ENCODE results near the gene PRR19.

GRCh38 chr19:42295342-42295741, 6.6 kb upstream of the PRR19 start:
- TF ChIP-seq POLR2AphosphoS5 (IDR thresholded peaks at IDR 0.05; ENCODE audit: low read depth, low read length) (no peak), REST (IDR thresholded peaks at IDR 0.05; ENCODE audit: insufficient read depth in 1 of 2, low read depth in 2 of 2, low read length in 2 of 2) (no peak), TAF1 (IDR thresholded peaks at IDR 0.05; ENCODE audit: borderline replicate concordance, insufficient read depth, low read length) (no peak), SIN3A (IDR thresholded peaks at IDR 0.05; ENCODE audit: borderline replicate concordance, insufficient read depth, low read length) (no peak), FOXP2 (optimal IDR thresholded peaks at IDR 0.05; ENCODE audit: borderline replicate concordance, extremely low read depth, extremely low read length, insufficient read depth) (no peak)
